Peyer's patch (tissue), 4 donors: ENCODE measurements around the gene COPZ2. TPM values are rescaled to one million over a fixed set of nuclear protein-coding genes. Genes with fewer than 3 reads are reported as not detected.

Experiments used
- DNase-seq, 3 donors: peaks; one replicate each; pipeline ENCODE4 v3.0.0-alpha.2; 2017 to 2019
- H3K27ac ChIP-seq, 4 donors: fragments of 200-600 bp; sonication (generic); one replicate each; pipeline ENCODE4 v1.5.1; 2016 to 2019
- H3K27me3 ChIP-seq, 2 donors: fragments of 200-600 bp; sonication (generic); one replicate each; pipeline ENCODE4 v1.5.1; 2019
- H3K36me3 ChIP-seq, 3 donors: fragments of 200-600 bp; sonication (generic); one replicate each; pipeline ENCODE4 v1.5.1; 2016 to 2019
- H3K4me1 ChIP-seq, 4 donors: fragments of 200-600 bp; sonication (generic); one replicate each; pipeline ENCODE4 v1.5.1; 2016 to 2019
- H3K4me3 ChIP-seq, 4 donors: fragments of 200-600 bp; sonication (generic); 1 replicate in 3 of 4; 2 replicates in 1 of 4; pipeline ENCODE4 v1.5.1; 2016 to 2019; ENCODE audit warnings: mild to moderate bottlenecking in 1 of 4
- H3K9me3 ChIP-seq, 4 donors: fragments of 200-600 bp; sonication (generic); one replicate each; pipeline ENCODE4 v1.5.1; 2016 to 2019; ENCODE audit warnings: mild to moderate bottlenecking in 1 of 4
- POLR2A ChIP-seq, 2 donors: fragments of 450-650 bp; IDR thresholded peaks; one replicate each; pipeline ENCODE4 v1.5.1; 2017; ENCODE audit warnings: antibody characterized with exemption in 2 of 2, mild to moderate bottlenecking in 2 of 2, moderate library complexity in 2 of 2
- total RNA-seq, 4 donors: library from RNA; depleted of rRNA; stranded (reverse); fragments of >200 nt; gene quantifications; one replicate each; pipeline ENCODE4 v1.1.0, GENCODE V29; 2016
- TF ChIP-seq, protein P1 (sequence below), 6 experiments: fragments of 450-650 bp in 4 of 6; fragments of 200-600 bp in 2 of 6; sonication (generic) in 1 of 6; IDR thresholded peaks; one replicate each; pipeline ENCODE4 v1.5.1; 2017 to 2019; ENCODE audit warnings: antibody characterized with exemption in 6 of 6, mild to moderate bottlenecking in 3 of 6, moderate library complexity in 1 of 6

The COPZ2 gene
- total RNA-seq, 4 donors from 2014 or later = 2.2 to 27.2 (median 7.0) TPM

DNA sequence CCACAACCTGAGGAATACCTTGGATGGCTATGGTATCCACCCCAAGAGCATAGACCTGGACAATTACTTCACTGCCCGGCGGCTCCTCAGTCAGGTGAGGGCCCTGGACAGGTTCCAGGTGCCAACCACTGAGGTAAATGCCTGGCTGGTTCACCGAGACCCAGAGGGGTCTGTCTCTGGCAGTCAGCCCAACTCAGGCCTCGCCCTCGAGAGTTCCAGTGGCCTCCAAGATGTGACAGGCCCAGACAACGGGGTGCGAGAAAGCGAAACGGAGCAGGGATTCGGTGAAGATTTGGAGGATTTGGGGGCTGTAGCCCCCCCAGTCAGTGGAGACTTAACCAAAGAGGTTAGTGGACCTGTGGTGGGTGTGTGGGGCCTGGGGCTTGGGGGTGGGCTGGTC is 13.7 kb upstream of the COPZ2 start:
- no peak for DNase-seq
- Histone ChIP-seq H3K27ac (peak overlapping the region; percentile 90 to 99 (median 96)), H3K36me3 (peaks cover 0 to 54% (median 0%) of the 10 kb centered on the region in 3 donors), H3K27me3 (no peaks in the 10 kb centered on the region), H3K9me3 (no peaks in the 10 kb centered on the region), H3K4me1 (peaks cover 3 to 74% (median 44%) of the 10 kb centered on the region in 4 donors), H3K4me3 (peak overlapping the region in 2 of 4 donors; percentile 80 to 85)
- TF ChIP-seq POLR2A (IDR thresholded peaks at IDR 0.05) = no peak
- TF ChIP-seq, protein P1, sequence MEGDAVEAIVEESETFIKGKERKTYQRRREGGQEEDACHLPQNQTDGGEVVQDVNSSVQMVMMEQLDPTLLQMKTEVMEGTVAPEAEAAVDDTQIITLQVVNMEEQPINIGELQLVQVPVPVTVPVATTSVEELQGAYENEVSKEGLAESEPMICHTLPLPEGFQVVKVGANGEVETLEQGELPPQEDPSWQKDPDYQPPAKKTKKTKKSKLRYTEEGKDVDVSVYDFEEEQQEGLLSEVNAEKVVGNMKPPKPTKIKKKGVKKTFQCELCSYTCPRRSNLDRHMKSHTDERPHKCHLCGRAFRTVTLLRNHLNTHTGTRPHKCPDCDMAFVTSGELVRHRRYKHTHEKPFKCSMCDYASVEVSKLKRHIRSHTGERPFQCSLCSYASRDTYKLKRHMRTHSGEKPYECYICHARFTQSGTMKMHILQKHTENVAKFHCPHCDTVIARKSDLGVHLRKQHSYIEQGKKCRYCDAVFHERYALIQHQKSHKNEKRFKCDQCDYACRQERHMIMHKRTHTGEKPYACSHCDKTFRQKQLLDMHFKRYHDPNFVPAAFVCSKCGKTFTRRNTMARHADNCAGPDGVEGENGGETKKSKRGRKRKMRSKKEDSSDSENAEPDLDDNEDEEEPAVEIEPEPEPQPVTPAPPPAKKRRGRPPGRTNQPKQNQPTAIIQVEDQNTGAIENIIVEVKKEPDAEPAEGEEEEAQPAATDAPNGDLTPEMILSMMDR (IDR thresholded peaks at IDR 0.05) = no peak

DNA sequence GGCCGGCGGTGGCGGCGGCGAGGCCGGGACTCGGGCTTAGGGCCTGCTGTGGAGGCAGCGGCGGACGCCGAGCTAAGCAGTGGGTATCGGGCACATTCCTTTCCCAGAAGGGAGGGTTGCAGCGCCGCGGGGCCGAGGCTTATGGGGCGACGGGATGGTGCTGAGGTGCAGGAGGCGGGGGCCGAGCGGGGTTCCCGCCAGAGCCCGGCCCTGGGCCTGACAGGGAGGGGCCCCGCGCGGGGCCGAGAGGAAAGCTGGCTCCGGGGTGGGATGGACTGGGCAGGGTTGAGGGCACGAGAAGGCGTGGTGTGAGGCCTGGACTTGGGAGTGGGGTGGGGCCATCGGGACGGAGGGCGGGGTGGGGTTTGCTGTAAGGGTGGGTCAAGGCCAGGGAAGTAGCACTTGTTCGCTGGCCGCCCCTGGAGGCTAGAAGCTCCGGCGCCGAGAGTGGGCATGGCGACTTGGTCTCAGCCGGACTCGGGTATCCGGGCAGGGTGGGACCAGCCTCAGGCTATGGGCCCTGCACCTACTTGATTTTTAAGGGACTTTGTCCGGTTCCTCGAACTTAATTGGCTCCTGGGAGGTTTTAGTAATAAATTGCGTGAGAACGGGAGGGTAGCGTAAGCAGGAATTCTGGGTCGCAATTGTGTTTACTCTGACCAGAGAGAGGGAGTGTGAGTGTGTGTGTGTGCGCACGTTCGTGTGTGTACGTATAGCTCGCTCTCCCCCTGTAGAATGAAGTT is 11.0 kb upstream of the COPZ2 start:
- Histone ChIP-seq H3K36me3 (peaks cover 0 to 29% (median 0%) of the 10 kb centered on the region in 3 donors), H3K27me3 (no peaks in the 10 kb centered on the region), H3K27ac (peak overlapping the region; percentile 90 to 99 (median 96)), H3K4me1 (peaks cover 2 to 60% (median 27%) of the 10 kb centered on the region in 4 donors), H3K9me3 (no peaks in the 10 kb centered on the region), H3K4me3 (peak overlapping the region; percentile 80 to 85 (median 82))
- DNase-seq = peak; percentile 75 to 96 (median 94)
- peak; percentile 77 to 86 for TF ChIP-seq POLR2A (IDR thresholded peaks at IDR 0.05)
- TF ChIP-seq, protein P1 (IDR thresholded peaks at IDR 0.05) = peak in 2 of 6 experiments; percentile 3 to 7

DNA sequence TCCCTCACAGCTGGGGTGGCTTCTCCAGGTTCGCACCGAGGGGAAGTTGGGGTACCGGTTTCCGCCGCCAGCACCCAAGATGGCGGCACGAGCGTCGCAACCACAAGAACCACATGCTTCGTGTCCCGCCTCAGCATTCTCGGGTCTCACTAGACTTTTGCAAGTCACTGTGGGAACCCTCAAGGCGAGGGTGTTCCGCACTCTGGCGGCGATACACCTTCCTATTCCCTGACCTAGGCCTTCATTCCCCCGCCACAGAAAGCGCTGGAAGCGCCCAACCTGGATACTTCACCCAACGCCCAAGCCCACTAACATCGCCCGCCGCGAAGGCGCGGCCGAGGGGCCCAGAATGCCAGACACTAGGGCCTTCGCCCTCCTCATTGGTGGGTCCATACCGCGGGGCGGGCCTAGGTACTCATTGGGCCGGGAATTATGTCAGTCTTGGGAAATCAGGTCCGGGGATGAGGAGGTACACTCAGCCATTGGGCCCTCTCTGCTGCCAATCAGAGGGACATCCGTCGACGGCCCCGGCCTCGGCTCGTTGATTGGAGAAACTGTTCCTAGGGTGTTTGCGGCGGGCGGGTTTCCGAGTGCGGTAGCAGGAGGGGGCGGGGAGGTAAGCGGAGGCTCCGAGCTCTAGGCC is 10.3 kb upstream of the COPZ2 start, which contains the start of gene NFE2L1:
Gene NFE2L1 (plus strand): TSS at position 619 of the 643 bp plus-strand sequence. CDS start 2,760 bp downstream, outside the sequence.
- Histone ChIP-seq H3K27me3 (no peaks in the 10 kb centered on the region), H3K36me3 (peaks cover 0 to 22% (median 0%) of the 10 kb centered on the region in 3 donors), H3K4me3 (peak within 1 kb of the TSS; percentile 80 to 85 (median 82)), H3K4me1 (peaks cover 0 to 53% (median 24%) of the 10 kb centered on the region in 4 donors), H3K27ac (peak within 1 kb of the TSS; percentile 90 to 99 (median 96)), H3K9me3 (no peaks in the 10 kb centered on the region)
- peak; percentile 97 to 100 (median 99) for DNase-seq
- TF ChIP-seq, protein P1 (IDR thresholded peaks at IDR 0.05) = no peak
- TF ChIP-seq POLR2A (IDR thresholded peaks at IDR 0.05) = peak; percentile 62 to 71

DNA sequence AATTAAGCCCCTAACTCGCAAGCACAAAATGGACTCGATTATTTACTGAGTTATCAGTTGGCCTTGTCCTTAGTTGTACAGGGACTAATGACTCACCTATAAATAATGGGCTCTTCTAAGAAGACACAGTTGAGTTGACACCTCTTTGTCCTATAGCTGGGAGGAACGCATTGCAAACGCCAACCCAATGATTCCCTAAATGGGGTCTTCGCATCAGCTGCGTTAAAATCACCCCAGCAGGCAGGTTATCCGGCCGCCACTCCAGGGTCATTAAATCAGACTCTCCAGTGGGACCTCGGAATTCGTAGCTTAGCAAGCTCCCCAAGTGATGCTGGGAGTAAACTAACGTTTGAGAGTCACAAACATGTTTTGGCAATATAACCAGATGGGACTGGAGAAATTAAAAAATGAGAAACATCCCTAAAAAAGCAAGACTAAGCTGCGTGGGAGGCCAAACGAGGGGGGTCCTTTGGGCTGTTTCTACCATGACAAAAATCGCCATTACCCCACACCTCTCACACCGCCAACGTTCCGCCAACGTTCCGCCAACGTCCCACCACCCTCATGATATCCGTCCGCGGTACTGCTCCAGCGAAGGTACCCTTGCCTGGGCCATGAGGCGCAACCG is 9.6 kb upstream of the COPZ2 start:
- Histone ChIP-seq H3K36me3 (peaks cover 0 to 16% (median 0%) of the 10 kb centered on the region in 3 donors), H3K27me3 (no peaks in the 10 kb centered on the region), H3K9me3 (no peaks in the 10 kb centered on the region), H3K4me3 (peak overlapping the region; percentile 80 to 85 (median 82)), H3K4me1 (peaks cover 0 to 47% (median 21%) of the 10 kb centered on the region in 4 donors), H3K27ac (peak overlapping the region; percentile 90 to 99 (median 96))
- TF ChIP-seq, protein P1 (IDR thresholded peaks at IDR 0.05) = no peak
- TF ChIP-seq POLR2A (IDR thresholded peaks at IDR 0.05) = no peak
- no peak for DNase-seq

DNA sequence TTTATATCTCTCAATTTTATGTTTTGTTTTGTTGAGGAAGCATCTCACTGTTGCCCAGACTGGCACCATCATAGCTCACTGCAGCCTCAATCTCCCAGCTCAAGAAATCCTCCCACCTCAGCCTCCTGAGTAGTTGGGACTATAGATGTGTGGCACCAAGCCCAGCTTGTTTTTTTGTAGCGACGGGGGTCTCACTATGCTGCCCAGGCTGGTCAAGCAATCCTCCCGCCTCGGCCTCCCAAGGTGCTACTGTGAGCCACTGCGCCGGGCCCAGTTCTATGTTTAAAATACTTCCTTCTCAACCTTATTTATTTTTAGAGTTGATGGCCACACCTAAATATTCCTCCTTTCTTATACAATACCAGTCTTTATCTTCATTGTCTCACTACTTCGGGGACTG is 8.7 kb upstream of the COPZ2 start:
- peaks cover 0 to 9% (median 0%) of the 10 kb centered on the region in 3 donors for H3K36me3 ChIP-seq
- no peak overlapping the region for H3K4me3 ChIP-seq
- H3K9me3 ChIP-seq = no peaks in the 10 kb centered on the region
- DNase-seq = no peak
- no peak overlapping the region for H3K27ac ChIP-seq
- H3K4me1 ChIP-seq = peaks cover 0 to 37% (median 13%) of the 10 kb centered on the region in 4 donors
- no peaks in the 10 kb centered on the region for H3K27me3 ChIP-seq
- TF ChIP-seq POLR2A (IDR thresholded peaks at IDR 0.05) = no peak
- TF ChIP-seq, protein P1 (IDR thresholded peaks at IDR 0.05) = no peak
